Natural killer cell (primary cell): ENCODE data around the gene SLC26A3. TPM values are rescaled to one million over a fixed set of nuclear protein-coding genes. Genes with fewer than 3 reads are reported as not detected.
A peak's percentile ranks its signal among the peaks of the same experiment; 100 is the strongest.

Source experiments
- ATAC-seq, 3 donors: fragments of 150-1000 bp in 2 of 3; fragments of 200-7000 bp in 1 of 3; cut with Tn5 transposase; 1 replicate in 1 of 3; 2 replicates in 2 of 3; pipeline ENCODE4 v1.10.0; 2021; ENCODE audit warnings: mild to moderate bottlenecking in 2 of 3, moderate library complexity in 2 of 3
- DNase-seq, 2 donors: peaks; one replicate each; pipeline versions ENCODE4 v3.0.0 to v3.0.0-alpha.2; 2013 to 2021; ENCODE audit warnings: mixed read lengths in 1 of 2
- H3K27ac ChIP-seq: one replicate; pipeline ENCODE4 v1.5.1; 2013; ENCODE audit warnings: mild to moderate bottlenecking, low read length
- H3K27me3 ChIP-seq: one replicate; pipeline ENCODE4 v1.6.1; 2013; ENCODE audit warnings: low read length; ENCODE audit not compliant: control insufficient read depth, insufficient read depth
- H3K36me3 ChIP-seq: one replicate; pipeline ENCODE4 v1.6.1; 2013; ENCODE audit warnings: low read length; ENCODE audit not compliant: control insufficient read depth, insufficient read depth
- H3K4me1 ChIP-seq: one replicate; pipeline ENCODE4 v1.6.1; 2013; ENCODE audit warnings: low read length; ENCODE audit not compliant: control insufficient read depth, insufficient read depth
- H3K4me3 ChIP-seq: one replicate; pipeline ENCODE4 v1.5.1; 2013; ENCODE audit warnings: low read length
- H3K9me3 ChIP-seq: one replicate; pipeline ENCODE4 v1.6.1; 2013; ENCODE audit warnings: low read length; ENCODE audit not compliant: control insufficient read depth, insufficient read depth
- H3K27ac Mint-ChIP-seq, 2 donors: one replicate each; pipeline ENCODE4 v1.8.0; 2022; ENCODE audit warnings: mild to moderate bottlenecking in 2 of 2, mixed read lengths in 2 of 2, moderate library complexity in 1 of 2
- H3K27me3 Mint-ChIP-seq, 2 donors: one replicate each; pipeline ENCODE4 v1.8.0; 2022; ENCODE audit warnings: low read depth in 2 of 2, mixed read lengths in 2 of 2
- H3K36me3 Mint-ChIP-seq: one replicate; pipeline ENCODE4 v1.8.0; 2022; ENCODE audit warnings: mixed read lengths
- H3K4me1 Mint-ChIP-seq, 2 donors: one replicate each; pipeline ENCODE4 v1.8.0; 2022; ENCODE audit warnings: mixed read lengths in 2 of 2
- H3K4me3 Mint-ChIP-seq: one replicate; pipeline ENCODE4 v1.8.0; 2022; ENCODE audit warnings: mild to moderate bottlenecking, moderate library complexity, mixed read lengths
- H3K9me3 Mint-ChIP-seq, 2 donors: one replicate each; pipeline ENCODE4 v1.8.0; 2022; ENCODE audit warnings: mixed read lengths in 2 of 2
- CTCF ChIP-seq: fragments of 200-600 bp; IDR thresholded peaks from one replicate; pipeline ENCODE4 v1.8.0; 2022; ENCODE audit warnings: antibody characterized with exemption
- WGBS: methylation state at CpG from one replicate; pipeline ENCODE4 v1.1.7; 2013; ENCODE audit warnings: missing lambda C conversion rate; ENCODE audit not compliant: insufficient coverage; 5-methylcytosine and 5-hydroxymethylcytosine counted together
- intact Hi-C: fragments of 100-400 bp; cut with micrococcal nuclease; formaldehyde crosslinking; loops from one replicate; pipeline ENCODE4 v1.14.2; 2022
- total RNA-seq, 4 donors: library from RNA; stranded (reverse); fragments of 120-200 nt in 1 of 4; gene quantifications; one replicate each; pipeline versions ENCODE4 v1.2.3 to v1.2.4, GENCODE V29; 2013 to 2022

The SLC26A3 gene
- total RNA-seq, 3 donors from 2014 or later (not counting 1 experiment from before 2014, with no cell fraction given) = not detected

DNA sequence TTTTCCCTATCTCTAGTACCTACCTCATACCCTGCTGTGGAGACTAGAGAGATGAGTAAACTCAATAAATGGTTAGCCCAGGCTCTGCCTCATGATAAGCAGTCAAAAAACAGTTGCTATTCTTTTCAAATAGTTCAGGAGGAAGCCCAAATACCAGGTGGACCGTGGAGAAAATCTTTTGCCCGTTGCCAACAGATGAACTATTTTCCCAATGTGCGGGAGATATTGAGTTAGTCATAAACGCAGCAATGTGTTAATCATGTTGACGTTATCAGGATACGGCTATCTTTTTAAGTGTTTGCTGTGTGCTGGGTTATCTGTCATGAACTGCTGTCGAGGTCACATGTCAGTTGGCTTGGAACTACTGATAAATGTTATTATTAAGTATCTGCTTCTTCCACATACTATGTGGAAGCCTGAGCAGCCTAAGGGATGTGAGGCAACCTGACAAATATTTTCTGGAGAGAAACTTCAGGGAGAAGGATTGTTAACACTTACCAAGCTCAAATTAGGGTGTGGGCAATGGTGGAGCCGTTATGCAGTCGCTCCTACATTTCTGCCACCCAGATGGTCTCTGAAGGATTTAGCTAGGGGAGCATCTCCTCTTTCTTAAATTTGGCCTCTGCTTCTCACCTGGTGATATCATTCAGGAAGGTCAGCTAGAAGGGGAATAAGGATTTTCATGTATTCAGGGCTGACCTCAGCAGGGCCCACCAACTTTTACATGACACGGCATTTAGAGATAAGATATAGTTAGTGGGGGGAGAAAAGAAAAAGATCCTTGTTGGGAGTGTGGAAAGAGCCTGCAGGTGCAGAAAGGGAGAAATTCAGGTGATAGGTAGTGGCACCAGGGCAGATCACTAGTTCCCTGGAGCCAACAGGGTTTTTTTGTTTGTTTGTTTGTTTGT is 33.5 kb upstream of the SLC26A3 start:
- ATAC-seq (peak in 1 of 3 donors; percentile 58), DNase-seq (no peak)
- H3K27ac ChIP-seq = no peak overlapping the region
- Mint-ChIP-seq H3K9me3 (peaks cover 0 to 3% of the 10 kb centered on the region in 2 donors), H3K4me1 (no peaks in the 10 kb centered on the region), H3K4me3 (no peak overlapping the region), H3K27ac (no peak overlapping the region), H3K36me3 (no peaks in the 10 kb centered on the region), H3K27me3 (peaks cover 0 to 12% of the 10 kb centered on the region in 2 donors)
- H3K36me3 ChIP-seq = no peaks in the 10 kb centered on the region
- WGBS = 55% methylated on average over 9 of the region's 10 CpGs
- H3K27me3 ChIP-seq = no peaks in the 10 kb centered on the region
- TF ChIP-seq CTCF = no peak
- H3K9me3 ChIP-seq = no peaks in the 10 kb centered on the region
- no peaks in the 10 kb centered on the region for H3K4me1 ChIP-seq
- H3K4me3 ChIP-seq = no peak overlapping the region
- intact Hi-C loops = no loop called here

DNA sequence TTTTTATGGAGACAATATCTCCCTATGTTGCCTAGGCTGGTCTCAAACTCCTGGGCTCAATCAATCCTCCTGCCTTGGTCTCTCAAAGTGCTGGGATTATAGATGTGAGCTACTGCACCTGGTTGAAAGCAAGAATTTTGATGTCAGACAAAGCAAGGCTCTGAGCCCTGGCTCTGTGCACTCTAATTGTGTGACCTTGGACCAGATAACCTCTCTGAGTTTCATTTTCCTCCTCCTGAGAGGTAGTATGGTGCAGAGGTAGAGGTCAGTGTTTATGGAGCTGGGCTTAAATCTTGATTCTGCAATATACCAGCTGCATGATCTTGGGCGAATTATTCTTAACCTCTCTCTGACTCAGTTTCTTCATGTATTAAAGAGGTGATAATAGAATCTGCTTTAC is 31.4 kb upstream of the SLC26A3 start:
- no peaks in the 10 kb centered on the region for H3K27me3 ChIP-seq
- Mint-ChIP-seq H3K4me3 (no peak overlapping the region), H3K27me3 (peaks cover 12 to 18% of the 10 kb centered on the region in 2 donors), H3K27ac (no peak overlapping the region), H3K36me3 (no peaks in the 10 kb centered on the region), H3K9me3 (no peaks in the 10 kb centered on the region), H3K4me1 (no peaks in the 10 kb centered on the region)
- no peak for TF ChIP-seq CTCF
- no peak overlapping the region for H3K4me3 ChIP-seq
- H3K4me1 ChIP-seq = no peaks in the 10 kb centered on the region
- DNase-seq (no peak), ATAC-seq (no peak)
- H3K9me3 ChIP-seq = no peaks in the 10 kb centered on the region
- H3K36me3 ChIP-seq = no peaks in the 10 kb centered on the region
- intact Hi-C loops = no loop called here
- WGBS = no CpG with 5 or more reads among the region's 1 CpG
- H3K27ac ChIP-seq = no peak overlapping the region

GRCh38 chr7:107833684-107834106 is 30.7 kb upstream of the SLC26A3 start:
- no peaks in the 10 kb centered on the region for H3K27me3 ChIP-seq
- H3K4me1 ChIP-seq = no peaks in the 10 kb centered on the region
- H3K9me3 ChIP-seq = no peaks in the 10 kb centered on the region
- Mint-ChIP-seq H3K9me3 (no peaks in the 10 kb centered on the region), H3K27me3 (peaks cover 12 to 18% of the 10 kb centered on the region in 2 donors), H3K4me1 (no peaks in the 10 kb centered on the region), H3K4me3 (no peak overlapping the region), H3K27ac (no peak overlapping the region), H3K36me3 (no peaks in the 10 kb centered on the region)
- intact Hi-C loops = no loop called here
- no peak overlapping the region for H3K27ac ChIP-seq
- TF ChIP-seq CTCF = no peak
- ATAC-seq = no peak
- no peak for DNase-seq
- no peak overlapping the region for H3K4me3 ChIP-seq
- H3K36me3 ChIP-seq = no peaks in the 10 kb centered on the region
- WGBS = 94% methylated on average over 7 of the region's 7 CpGs
